ENCODE data around the gene FHIT.

FHIT gene

DNA sequence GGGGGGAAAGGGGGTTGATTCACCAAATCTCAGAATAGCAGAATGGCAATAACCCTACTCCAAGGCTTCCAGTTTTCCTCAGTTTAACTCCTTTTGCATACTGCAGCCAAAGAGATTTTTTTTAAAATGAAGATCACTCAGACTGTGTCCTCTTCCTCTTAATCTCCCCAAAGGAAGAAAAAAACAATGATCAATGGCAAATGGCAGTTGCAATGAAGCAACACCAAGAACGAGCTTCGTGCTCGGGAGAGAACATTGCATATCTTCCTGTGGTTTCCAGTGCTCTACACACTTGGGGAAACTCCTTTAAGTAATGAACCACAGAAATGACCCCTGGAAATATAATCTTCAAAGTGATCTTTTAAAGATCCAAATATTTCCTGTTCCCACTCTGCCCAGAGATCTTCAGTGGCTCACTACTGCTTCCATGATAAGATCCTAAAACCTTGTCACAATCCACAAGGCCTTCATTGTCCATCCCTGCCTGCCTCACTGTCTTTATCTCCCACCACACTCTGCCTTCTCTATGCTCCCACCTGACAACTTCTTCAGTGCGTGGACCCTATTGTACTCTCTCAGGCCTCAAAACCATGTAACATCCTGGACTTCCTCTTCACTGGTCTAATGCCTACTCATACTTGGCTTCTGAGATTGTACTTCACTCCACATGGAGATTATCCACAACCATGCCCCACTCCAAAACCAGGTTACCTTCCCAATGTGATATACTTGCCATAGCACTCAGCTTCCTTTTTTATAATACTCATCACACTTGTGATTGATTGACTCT, 394.8 kb downstream of the FHIT start:
- no peaks in the 10 kb centered on the region for H3K4me1 ChIP-seq (ENCODE audit: control insufficient read depth in 1 of 2, insufficient read depth in 2 of 2, low read length in 2 of 2)
- no peaks in the 10 kb centered on the region for H3K27me3 ChIP-seq (ENCODE audit: control insufficient read depth in 1 of 2, insufficient read depth in 2 of 2, low read length in 2 of 2)
- no peaks in the 10 kb centered on the region for H3K36me3 ChIP-seq (ENCODE audit: control insufficient read depth in 1 of 2, insufficient read depth in 2 of 2, low read length in 2 of 2)
- no peak overlapping the region for H3K9ac ChIP-seq (ENCODE audit: low read depth in 1 of 2, low read length in 2 of 2)
- no peaks in the 10 kb centered on the region for H3K9me3 ChIP-seq (ENCODE audit: control insufficient read depth in 1 of 2, low read length in 2 of 2)
- no peak overlapping the region for H3K27ac ChIP-seq (ENCODE audit: low read depth, low read length)
- H3K4me3 ChIP-seq (ENCODE audit: low read depth in 1 of 2, low read length in 2 of 2) = no peak overlapping the region

DNA sequence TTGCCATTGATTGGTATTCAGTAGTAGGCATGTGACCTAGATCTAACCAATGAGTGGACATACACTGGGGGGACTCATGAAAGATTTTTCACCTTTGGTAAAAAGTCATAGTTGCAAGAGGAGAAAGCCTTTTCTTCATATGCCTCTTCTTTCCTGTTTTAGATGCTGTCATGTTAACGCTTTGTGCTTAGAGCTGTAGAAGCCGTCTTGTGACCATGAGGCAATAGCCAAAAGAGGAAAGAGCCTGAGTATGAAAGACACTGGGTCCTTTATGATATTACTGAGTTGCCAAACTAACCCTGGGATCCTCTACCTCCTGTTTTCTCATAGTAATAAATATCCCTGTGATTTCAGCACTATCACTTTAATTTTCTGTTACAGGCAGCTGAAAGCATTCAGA, 396.0 kb downstream of the FHIT start:
- H3K27ac ChIP-seq (ENCODE audit: low read depth, low read length) = no peak overlapping the region
- H3K27me3 ChIP-seq (ENCODE audit: control insufficient read depth in 1 of 2, insufficient read depth in 2 of 2, low read length in 2 of 2) = no peaks in the 10 kb centered on the region
- no peak overlapping the region for H3K9ac ChIP-seq (ENCODE audit: low read depth in 1 of 2, low read length in 2 of 2)
- no peaks in the 10 kb centered on the region for H3K36me3 ChIP-seq (ENCODE audit: control insufficient read depth in 1 of 2, insufficient read depth in 2 of 2, low read length in 2 of 2)
- no peaks in the 10 kb centered on the region for H3K9me3 ChIP-seq (ENCODE audit: control insufficient read depth in 1 of 2, low read length in 2 of 2)
- no peak overlapping the region for H3K4me3 ChIP-seq (ENCODE audit: low read depth in 1 of 2, low read length in 2 of 2)
- no peaks in the 10 kb centered on the region for H3K4me1 ChIP-seq (ENCODE audit: control insufficient read depth in 1 of 2, insufficient read depth in 2 of 2, low read length in 2 of 2)

DNA sequence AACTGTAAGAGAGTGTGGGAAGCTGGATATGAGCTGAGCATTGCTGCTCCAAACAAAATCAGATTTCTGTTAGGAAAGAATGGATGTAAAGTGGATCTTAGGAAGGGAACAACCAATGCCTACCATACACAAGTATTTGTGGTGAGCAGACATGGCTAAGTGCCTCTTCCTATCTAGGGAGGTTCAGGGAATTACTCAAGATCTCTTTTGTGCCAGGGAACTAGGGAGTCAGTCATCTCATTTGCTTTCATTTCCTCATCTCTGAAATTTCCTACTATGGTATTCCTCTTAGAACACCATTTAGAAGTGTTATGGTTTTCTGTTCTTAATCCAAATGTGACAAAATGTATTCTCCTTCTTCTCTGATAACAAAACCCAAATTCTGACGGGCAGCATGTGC, 396.5 kb downstream of the FHIT start:
- Histone ChIP-seq H3K27me3 (ENCODE audit: control insufficient read depth in 1 of 2, insufficient read depth in 2 of 2, low read length in 2 of 2) (no peaks in the 10 kb centered on the region), H3K4me3 (ENCODE audit: low read depth in 1 of 2, low read length in 2 of 2) (no peak overlapping the region), H3K9ac (ENCODE audit: low read depth in 1 of 2, low read length in 2 of 2) (no peak overlapping the region), H3K27ac (ENCODE audit: low read depth, low read length) (no peak overlapping the region), H3K4me1 (ENCODE audit: control insufficient read depth in 1 of 2, insufficient read depth in 2 of 2, low read length in 2 of 2) (no peaks in the 10 kb centered on the region), H3K36me3 (ENCODE audit: control insufficient read depth in 1 of 2, insufficient read depth in 2 of 2, low read length in 2 of 2) (no peaks in the 10 kb centered on the region), H3K9me3 (ENCODE audit: control insufficient read depth in 1 of 2, low read length in 2 of 2) (no peaks in the 10 kb centered on the region)

DNA sequence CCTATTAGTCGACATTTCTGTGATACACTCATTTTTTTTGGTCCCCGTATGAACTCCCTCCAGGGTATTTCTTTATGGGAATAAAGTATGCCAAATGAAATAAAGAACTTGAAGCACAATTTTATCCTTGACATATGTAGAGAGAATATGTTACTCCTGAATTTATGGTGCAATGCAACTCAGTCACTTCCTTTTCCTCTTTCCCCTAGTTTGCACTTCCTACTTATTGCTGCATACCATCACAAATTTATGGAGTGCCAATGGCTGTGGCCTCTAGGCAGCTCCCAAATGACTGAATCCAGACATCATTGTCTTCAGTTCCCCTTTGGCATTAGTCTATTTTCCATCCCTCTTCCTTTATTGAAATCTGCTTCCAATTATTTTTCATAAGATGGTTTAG, 403.5 kb downstream of the FHIT start:
- no peaks in the 10 kb centered on the region for H3K27me3 ChIP-seq (ENCODE audit: control insufficient read depth in 1 of 2, insufficient read depth in 2 of 2, low read length in 2 of 2)
- H3K36me3 ChIP-seq (ENCODE audit: control insufficient read depth in 1 of 2, insufficient read depth in 2 of 2, low read length in 2 of 2) = no peaks in the 10 kb centered on the region
- no peak overlapping the region for H3K9ac ChIP-seq (ENCODE audit: low read depth in 1 of 2, low read length in 2 of 2)
- no peaks in the 10 kb centered on the region for H3K9me3 ChIP-seq (ENCODE audit: control insufficient read depth in 1 of 2, low read length in 2 of 2)
- no peaks in the 10 kb centered on the region for H3K4me1 ChIP-seq (ENCODE audit: control insufficient read depth in 1 of 2, insufficient read depth in 2 of 2, low read length in 2 of 2)
- H3K27ac ChIP-seq (ENCODE audit: low read depth, low read length) = no peak overlapping the region
- no peak overlapping the region for H3K4me3 ChIP-seq (ENCODE audit: low read depth in 1 of 2, low read length in 2 of 2)

DNA sequence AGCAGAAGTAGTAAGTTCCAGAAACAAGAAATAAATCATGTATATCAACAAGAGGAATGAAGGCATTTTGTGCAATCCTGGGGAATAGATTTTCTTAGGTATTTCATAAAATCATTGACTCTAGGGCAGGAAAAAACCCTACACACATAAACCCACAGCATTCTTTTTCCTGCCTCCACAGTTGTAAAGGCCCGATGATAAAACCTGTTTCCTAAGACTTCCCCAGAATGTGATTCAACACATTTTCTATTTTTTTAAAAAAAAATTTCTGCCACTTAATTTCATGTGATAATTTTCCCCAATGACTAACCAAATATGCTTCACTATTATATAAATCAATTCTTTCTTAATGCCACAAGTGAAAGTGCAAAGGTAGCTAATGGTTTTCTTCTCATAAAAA, 407.0 kb downstream of the FHIT start:
- Histone ChIP-seq H3K27ac (ENCODE audit: low read depth, low read length) (no peak overlapping the region), H3K4me1 (ENCODE audit: control insufficient read depth in 1 of 2, insufficient read depth in 2 of 2, low read length in 2 of 2) (no peaks in the 10 kb centered on the region), H3K36me3 (ENCODE audit: control insufficient read depth in 1 of 2, insufficient read depth in 2 of 2, low read length in 2 of 2) (no peaks in the 10 kb centered on the region), H3K27me3 (ENCODE audit: control insufficient read depth in 1 of 2, insufficient read depth in 2 of 2, low read length in 2 of 2) (no peaks in the 10 kb centered on the region), H3K4me3 (ENCODE audit: low read depth in 1 of 2, low read length in 2 of 2) (no peak overlapping the region), H3K9ac (ENCODE audit: low read depth in 1 of 2, low read length in 2 of 2) (no peak overlapping the region), H3K9me3 (ENCODE audit: control insufficient read depth in 1 of 2, low read length in 2 of 2) (no peaks in the 10 kb centered on the region)

DNA sequence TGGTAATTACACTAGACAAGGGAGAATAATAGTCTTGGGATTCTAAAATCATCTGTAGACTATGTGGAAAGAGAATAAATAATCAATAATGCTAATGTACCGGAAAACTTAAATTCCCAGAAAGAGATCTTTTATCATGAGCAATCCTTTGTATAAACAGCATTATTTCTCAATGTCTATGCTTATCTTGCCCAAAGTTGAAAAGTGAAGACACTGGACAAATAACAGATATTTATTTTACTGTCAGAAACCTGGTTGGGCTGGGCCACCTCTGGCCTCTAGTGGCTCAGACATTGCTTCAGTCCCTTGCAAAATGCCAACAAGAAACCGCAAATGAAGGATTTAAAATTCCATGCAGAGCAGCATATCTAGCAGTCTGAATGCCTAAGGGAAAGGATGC, 409.9 kb downstream of the FHIT start:
- H3K4me3 ChIP-seq (ENCODE audit: low read depth in 1 of 2, low read length in 2 of 2) = no peak overlapping the region
- no peaks in the 10 kb centered on the region for H3K9me3 ChIP-seq (ENCODE audit: control insufficient read depth in 1 of 2, low read length in 2 of 2)
- H3K27ac ChIP-seq (ENCODE audit: low read depth, low read length) = no peak overlapping the region
- no peaks in the 10 kb centered on the region for H3K27me3 ChIP-seq (ENCODE audit: control insufficient read depth in 1 of 2, insufficient read depth in 2 of 2, low read length in 2 of 2)
- H3K36me3 ChIP-seq (ENCODE audit: control insufficient read depth in 1 of 2, insufficient read depth in 2 of 2, low read length in 2 of 2) = no peaks in the 10 kb centered on the region
- H3K9ac ChIP-seq (ENCODE audit: low read depth in 1 of 2, low read length in 2 of 2) = no peak overlapping the region
- no peaks in the 10 kb centered on the region for H3K4me1 ChIP-seq (ENCODE audit: control insufficient read depth in 1 of 2, insufficient read depth in 2 of 2, low read length in 2 of 2)

DNA sequence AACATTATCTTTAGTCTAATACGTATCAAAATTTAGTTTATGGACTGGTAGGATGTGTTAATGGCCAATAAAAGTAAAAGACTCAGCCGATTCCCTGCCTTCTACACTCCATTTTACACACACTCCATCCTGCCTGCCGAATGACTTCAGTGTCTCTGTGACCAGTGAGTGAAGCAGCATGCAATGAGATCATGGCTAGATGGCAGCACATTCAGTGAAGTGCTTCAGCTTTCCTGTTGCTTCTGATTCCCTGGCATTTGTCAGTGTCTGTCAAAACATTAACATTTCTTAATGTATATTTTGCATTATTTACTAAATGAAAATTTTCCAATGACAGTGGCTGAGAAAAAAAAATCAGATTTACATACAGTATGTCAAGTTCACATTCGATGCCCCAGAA, 412.0 kb downstream of the FHIT start:
- Histone ChIP-seq H3K27ac (ENCODE audit: low read depth, low read length) (no peak overlapping the region), H3K9me3 (ENCODE audit: control insufficient read depth in 1 of 2, low read length in 2 of 2) (no peaks in the 10 kb centered on the region), H3K36me3 (ENCODE audit: control insufficient read depth in 1 of 2, insufficient read depth in 2 of 2, low read length in 2 of 2) (no peaks in the 10 kb centered on the region), H3K4me3 (ENCODE audit: low read depth in 1 of 2, low read length in 2 of 2) (no peak overlapping the region), H3K9ac (ENCODE audit: low read depth in 1 of 2, low read length in 2 of 2) (no peak overlapping the region), H3K27me3 (ENCODE audit: control insufficient read depth in 1 of 2, insufficient read depth in 2 of 2, low read length in 2 of 2) (no peaks in the 10 kb centered on the region), H3K4me1 (ENCODE audit: control insufficient read depth in 1 of 2, insufficient read depth in 2 of 2, low read length in 2 of 2) (no peaks in the 10 kb centered on the region)

DNA sequence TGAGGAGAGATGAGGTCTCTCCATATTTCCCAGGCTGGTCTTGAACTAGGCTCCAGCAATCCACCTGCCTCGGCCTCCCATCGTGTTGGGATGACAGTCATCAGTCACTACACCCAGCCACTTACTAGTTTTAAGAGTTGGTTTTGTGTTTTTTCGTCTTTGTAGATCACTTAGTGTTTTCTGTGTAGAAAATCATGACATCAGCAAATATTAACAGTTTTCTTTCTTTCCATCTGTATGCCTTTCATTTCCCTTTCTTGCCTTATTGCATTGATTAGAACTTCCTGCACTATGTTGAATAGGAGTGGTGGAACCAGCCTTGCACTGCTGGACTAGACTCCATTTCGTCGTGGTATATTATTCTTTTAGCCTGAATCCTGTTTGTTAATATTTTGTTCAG, 415.5 kb downstream of the FHIT start:
- H3K4me1 ChIP-seq (ENCODE audit: control insufficient read depth in 1 of 2, insufficient read depth in 2 of 2, low read length in 2 of 2) = no peaks in the 10 kb centered on the region
- no peak overlapping the region for H3K4me3 ChIP-seq (ENCODE audit: low read depth in 1 of 2, low read length in 2 of 2)
- no peaks in the 10 kb centered on the region for H3K36me3 ChIP-seq (ENCODE audit: control insufficient read depth in 1 of 2, insufficient read depth in 2 of 2, low read length in 2 of 2)
- no peaks in the 10 kb centered on the region for H3K9me3 ChIP-seq (ENCODE audit: control insufficient read depth in 1 of 2, low read length in 2 of 2)
- H3K27me3 ChIP-seq (ENCODE audit: control insufficient read depth in 1 of 2, insufficient read depth in 2 of 2, low read length in 2 of 2) = no peaks in the 10 kb centered on the region
- H3K27ac ChIP-seq (ENCODE audit: low read depth, low read length) = no peak overlapping the region
- H3K9ac ChIP-seq (ENCODE audit: low read depth in 1 of 2, low read length in 2 of 2) = no peak overlapping the region

DNA sequence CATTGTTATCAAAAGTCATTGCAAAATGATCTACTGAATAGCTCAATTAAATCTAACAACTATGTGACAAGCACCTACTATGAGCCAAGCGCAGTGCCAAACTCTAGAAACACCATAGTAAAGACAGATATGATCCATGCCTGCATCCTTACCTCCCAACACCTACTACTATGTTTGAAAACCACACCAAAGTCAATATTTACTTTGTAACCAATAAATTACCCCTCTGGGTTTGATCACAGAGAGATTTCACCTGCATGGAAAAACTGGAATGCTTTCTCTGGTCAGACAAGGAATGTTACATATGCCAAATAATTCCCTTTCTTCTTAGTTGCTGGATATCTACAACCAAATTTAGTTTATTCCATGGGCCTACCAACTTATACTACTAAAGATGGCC, 422.2 kb downstream of the FHIT start:
- Histone ChIP-seq H3K27ac (ENCODE audit: low read depth, low read length) (no peak overlapping the region), H3K4me1 (ENCODE audit: control insufficient read depth in 1 of 2, insufficient read depth in 2 of 2, low read length in 2 of 2) (no peaks in the 10 kb centered on the region), H3K9ac (ENCODE audit: low read depth in 1 of 2, low read length in 2 of 2) (no peak overlapping the region), H3K4me3 (ENCODE audit: low read depth in 1 of 2, low read length in 2 of 2) (no peak overlapping the region), H3K27me3 (ENCODE audit: control insufficient read depth in 1 of 2, insufficient read depth in 2 of 2, low read length in 2 of 2) (no peaks in the 10 kb centered on the region), H3K36me3 (ENCODE audit: control insufficient read depth in 1 of 2, insufficient read depth in 2 of 2, low read length in 2 of 2) (no peaks in the 10 kb centered on the region), H3K9me3 (ENCODE audit: control insufficient read depth in 1 of 2, low read length in 2 of 2) (no peaks in the 10 kb centered on the region)

DNA sequence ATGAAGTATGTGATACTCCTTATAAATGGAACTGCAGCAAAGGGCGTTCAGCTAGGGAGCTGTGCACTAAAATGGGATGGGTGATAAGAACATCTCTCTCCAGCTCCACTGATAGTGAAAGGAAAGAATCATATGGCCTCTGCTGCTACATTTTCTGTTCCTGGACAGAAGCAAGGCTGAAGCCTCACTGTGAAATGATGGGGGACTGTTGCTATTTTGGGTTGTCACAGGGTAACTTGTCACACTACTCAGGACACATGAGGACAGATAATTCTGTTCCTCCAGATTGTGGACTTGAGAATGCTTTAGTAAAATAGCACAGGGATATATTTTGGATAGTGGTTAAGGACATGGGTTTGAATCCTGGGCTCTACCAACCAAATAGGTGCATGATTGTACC, 423.6 kb downstream of the FHIT start:
- H3K27me3 ChIP-seq (ENCODE audit: control insufficient read depth in 1 of 2, insufficient read depth in 2 of 2, low read length in 2 of 2) = no peaks in the 10 kb centered on the region
- H3K4me3 ChIP-seq (ENCODE audit: low read depth in 1 of 2, low read length in 2 of 2) = no peak overlapping the region
- H3K36me3 ChIP-seq (ENCODE audit: control insufficient read depth in 1 of 2, insufficient read depth in 2 of 2, low read length in 2 of 2) = no peaks in the 10 kb centered on the region
- no peak overlapping the region for H3K27ac ChIP-seq (ENCODE audit: low read depth, low read length)
- H3K4me1 ChIP-seq (ENCODE audit: control insufficient read depth in 1 of 2, insufficient read depth in 2 of 2, low read length in 2 of 2) = no peaks in the 10 kb centered on the region
- no peak overlapping the region for H3K9ac ChIP-seq (ENCODE audit: low read depth in 1 of 2, low read length in 2 of 2)
- H3K9me3 ChIP-seq (ENCODE audit: control insufficient read depth in 1 of 2, low read length in 2 of 2) = no peaks in the 10 kb centered on the region

DNA sequence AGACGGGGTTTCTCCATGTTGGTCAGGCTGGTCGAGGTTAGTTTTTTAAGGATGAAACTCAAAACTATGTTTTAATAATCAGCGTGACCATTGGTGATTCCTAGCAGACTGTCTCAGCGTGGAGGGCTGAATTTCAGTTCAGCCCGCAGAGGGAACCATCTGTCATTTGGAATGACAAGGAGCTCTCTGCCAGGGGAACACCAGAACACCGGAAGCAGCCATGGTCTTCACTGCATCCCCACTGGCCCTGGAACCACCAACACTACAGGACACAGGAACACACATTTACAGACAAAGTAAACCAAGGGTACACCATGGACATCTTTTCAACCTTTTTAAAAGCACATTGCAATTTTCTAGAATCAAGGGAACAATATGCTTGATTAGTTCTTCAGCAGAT, 424.7 kb downstream of the FHIT start:
- Histone ChIP-seq H3K9me3 (ENCODE audit: control insufficient read depth in 1 of 2, low read length in 2 of 2) (no peaks in the 10 kb centered on the region), H3K9ac (ENCODE audit: low read depth in 1 of 2, low read length in 2 of 2) (no peak overlapping the region), H3K4me3 (ENCODE audit: low read depth in 1 of 2, low read length in 2 of 2) (no peak overlapping the region), H3K36me3 (ENCODE audit: control insufficient read depth in 1 of 2, insufficient read depth in 2 of 2, low read length in 2 of 2) (no peaks in the 10 kb centered on the region), H3K4me1 (ENCODE audit: control insufficient read depth in 1 of 2, insufficient read depth in 2 of 2, low read length in 2 of 2) (no peaks in the 10 kb centered on the region), H3K27ac (ENCODE audit: low read depth, low read length) (no peak overlapping the region), H3K27me3 (ENCODE audit: control insufficient read depth in 1 of 2, insufficient read depth in 2 of 2, low read length in 2 of 2) (no peaks in the 10 kb centered on the region)

All from duodenal mucosa (tissue), 2 donors.